HCT116 (cell line): ENCODE measurements around the gene TRIM38.
A peak's percentile ranks its signal among the peaks of the same experiment; 100 is the strongest.

Experiments
- CEBPB ChIP-seq: IDR thresholded peaks from 2 replicates; pipeline ENCODE4 v1.6.1; 2012; ENCODE audit warnings: low read depth
- ELF1 ChIP-seq: IDR thresholded peaks from 2 replicates; pipeline ENCODE4 v1.6.1; 2012; ENCODE audit warnings: low read depth, borderline replicate concordance
- EZH2 ChIP-seq: fragments of 200-600 bp; sonication (generic); IDR thresholded peaks from 2 replicates; pipeline ENCODE4 v1.6.1; 2017; ENCODE audit warnings: antibody characterized with exemption, mixed run types
- MAX ChIP-seq: IDR thresholded peaks from 2 replicates; pipeline ENCODE4 v1.6.1; 2012
- POLR2A ChIP-seq: IDR thresholded peaks from 2 replicates; pipeline ENCODE4 v1.7.0; 2011; ENCODE audit warnings: borderline replicate concordance; ENCODE audit not compliant: insufficient read depth, insufficient read length; ENCODE audit errors: extremely low read depth
- POLR2AphosphoS5 ChIP-seq: IDR thresholded peaks from 2 replicates; pipeline ENCODE4 v1.6.1; 2011; ENCODE audit warnings: mild to moderate bottlenecking, low read depth, low read length, moderate library complexity
- RAD21 ChIP-seq: IDR thresholded peaks from 2 replicates; pipeline ENCODE4 v1.6.1; 2012; ENCODE audit warnings: low read depth, mild to moderate bottlenecking
- REST ChIP-seq: IDR thresholded peaks from 2 replicates; pipeline ENCODE4 v1.6.1; 2012; ENCODE audit warnings: low read depth
- SIN3A ChIP-seq: IDR thresholded peaks from 2 replicates; pipeline ENCODE4 v1.6.1; 2012; ENCODE audit warnings: low read depth
- ZNF274 ChIP-seq: fragments of 200-500 bp; sonication (Bioruptor generic); IDR thresholded peaks from 2 replicates; pipeline ENCODE4 v1.6.1; 2014; ENCODE audit warnings: mild to moderate bottlenecking, low read depth, low read length, inconsistent platforms
- TF ChIP-seq, protein P1 (sequence below), 3 experiments: fragments of 200-600 bp in 1 of 3; sonication (generic) in 1 of 3; IDR thresholded peaks in 2 of 3; conservative IDR thresholded peaks in 1 of 3; 2 replicates each; pipeline ENCODE4 v1.5.1; 2012 to 2017; ENCODE audit warnings: low read depth in 2 of 3, low read length in 2 of 3, antibody characterized with exemption in 1 of 3, borderline replicate concordance in 1 of 3, control low read depth in 1 of 3, mild to moderate bottlenecking in 1 of 3, mixed read lengths in 1 of 3, mixed run types in 1 of 3, moderate library complexity in 1 of 3; ENCODE audit not compliant: insufficient read depth in 1 of 3

DNA sequence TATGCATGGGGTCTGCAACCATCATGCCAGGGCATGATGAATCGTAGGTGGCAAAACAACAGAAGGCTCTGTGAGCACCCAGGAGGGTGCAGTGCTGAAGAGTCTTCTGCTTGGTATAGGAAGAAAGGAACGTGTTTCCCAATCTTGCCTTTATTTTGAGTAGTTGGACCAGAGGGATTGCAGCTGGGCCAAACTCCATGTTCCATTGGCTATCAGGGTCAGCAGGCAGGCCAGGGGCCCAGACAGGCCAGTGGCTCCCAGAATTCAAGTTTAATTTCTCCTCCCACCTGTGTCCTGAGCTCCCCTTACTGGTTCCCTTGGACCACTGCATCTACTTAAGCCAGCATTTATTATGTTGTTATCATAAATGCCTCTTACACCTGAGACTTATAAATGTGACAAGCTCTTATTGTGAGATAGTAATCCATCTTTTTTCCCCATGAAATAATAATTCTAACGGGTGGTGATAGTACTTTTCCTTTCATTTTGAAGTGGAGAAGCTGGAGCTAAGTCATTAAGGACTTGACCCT, 918 bp upstream of the TRIM38 start:
- TF ChIP-seq MAX, result no peak
- TF ChIP-seq, protein P1, sequence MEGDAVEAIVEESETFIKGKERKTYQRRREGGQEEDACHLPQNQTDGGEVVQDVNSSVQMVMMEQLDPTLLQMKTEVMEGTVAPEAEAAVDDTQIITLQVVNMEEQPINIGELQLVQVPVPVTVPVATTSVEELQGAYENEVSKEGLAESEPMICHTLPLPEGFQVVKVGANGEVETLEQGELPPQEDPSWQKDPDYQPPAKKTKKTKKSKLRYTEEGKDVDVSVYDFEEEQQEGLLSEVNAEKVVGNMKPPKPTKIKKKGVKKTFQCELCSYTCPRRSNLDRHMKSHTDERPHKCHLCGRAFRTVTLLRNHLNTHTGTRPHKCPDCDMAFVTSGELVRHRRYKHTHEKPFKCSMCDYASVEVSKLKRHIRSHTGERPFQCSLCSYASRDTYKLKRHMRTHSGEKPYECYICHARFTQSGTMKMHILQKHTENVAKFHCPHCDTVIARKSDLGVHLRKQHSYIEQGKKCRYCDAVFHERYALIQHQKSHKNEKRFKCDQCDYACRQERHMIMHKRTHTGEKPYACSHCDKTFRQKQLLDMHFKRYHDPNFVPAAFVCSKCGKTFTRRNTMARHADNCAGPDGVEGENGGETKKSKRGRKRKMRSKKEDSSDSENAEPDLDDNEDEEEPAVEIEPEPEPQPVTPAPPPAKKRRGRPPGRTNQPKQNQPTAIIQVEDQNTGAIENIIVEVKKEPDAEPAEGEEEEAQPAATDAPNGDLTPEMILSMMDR (IDR thresholded peaks at IDR 0.05 in 2 of 3, conservative IDR thresholded peaks at IDR 0.05 in 1 of 3; ENCODE audit: borderline replicate concordance in 1 of 3, insufficient read depth in 1 of 3, low read depth in 2 of 3, low read length in 2 of 3), result peak in 1 of 3 experiments; percentile 10; a peak in 1 of 6 replicates
- TF ChIP-seq ZNF274, result no peak
- no peak for TF ChIP-seq POLR2AphosphoS5
- no peak for TF ChIP-seq POLR2A
- TF ChIP-seq SIN3A, result no peak
- TF ChIP-seq EZH2, result no peak
- TF ChIP-seq CEBPB, result no peak
- no peak for TF ChIP-seq REST
- no peak for TF ChIP-seq ELF1
- no peak for TF ChIP-seq RAD21
